NCI-H128 (cell line): ENCODE measurements around the gene VPS45.
"Not testable (repeated sequence)": the region's sequence is repeated elsewhere in the genome, so short reads cannot be mapped to it uniquely, and the experiment has no call there.

ENCODE experiments used
- DNase-seq: peaks from one replicate; lab custom pipeline; 2025; ENCODE audit not compliant: unreplicated experiment; lab: John Stamatoyannopoulos, UW

The VPS45 gene

DNA sequence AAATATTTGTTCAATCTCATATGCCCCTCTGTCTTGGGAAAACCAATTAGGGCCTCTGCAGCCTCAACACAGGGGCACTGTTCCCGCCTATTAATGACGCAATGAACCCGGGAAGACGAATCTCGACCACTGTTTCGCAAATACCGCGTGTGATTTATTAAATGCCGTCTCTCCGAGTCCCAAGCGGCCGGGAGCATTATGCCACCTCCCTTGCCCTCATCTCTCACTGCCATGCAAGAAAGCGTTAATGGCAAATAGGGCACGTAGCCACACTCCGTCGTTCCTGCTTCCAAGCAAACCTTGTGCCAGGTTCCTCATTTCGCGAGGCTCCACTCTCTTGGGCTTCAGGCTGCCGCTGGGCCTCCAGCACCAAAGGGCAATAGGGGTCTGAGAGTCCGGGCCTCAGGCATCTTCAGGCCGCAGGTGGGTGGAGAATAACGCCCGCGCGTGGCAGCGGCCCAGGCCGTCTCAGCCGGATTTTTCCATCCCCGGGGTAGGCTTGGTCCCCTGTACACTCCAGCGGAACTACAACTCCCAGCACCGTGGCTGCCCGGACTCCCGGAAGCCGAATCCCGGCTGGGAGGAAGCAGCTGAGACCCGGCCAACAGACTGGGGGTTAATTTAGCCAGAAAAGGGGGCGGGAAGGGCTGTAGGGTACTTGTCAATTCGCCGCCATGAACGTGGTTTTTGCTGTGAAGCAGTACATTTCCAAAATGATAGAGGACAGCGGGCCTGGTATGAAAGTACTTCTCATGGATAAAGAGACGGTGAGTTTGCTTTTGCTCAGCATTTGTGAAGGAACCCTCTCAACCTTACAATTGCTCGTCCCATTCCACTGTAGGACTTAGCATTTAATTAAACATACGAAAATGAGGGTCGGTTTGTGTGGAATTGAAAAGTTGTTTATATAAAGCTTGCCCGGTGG, at the start of gene VPS45:
Gene VPS45 (plus strand): TSS at position 593 of the 925 bp plus-strand sequence. CDS start 82 bp downstream, at position 675.
- peak; percentile 82 for DNase-seq

DNA sequence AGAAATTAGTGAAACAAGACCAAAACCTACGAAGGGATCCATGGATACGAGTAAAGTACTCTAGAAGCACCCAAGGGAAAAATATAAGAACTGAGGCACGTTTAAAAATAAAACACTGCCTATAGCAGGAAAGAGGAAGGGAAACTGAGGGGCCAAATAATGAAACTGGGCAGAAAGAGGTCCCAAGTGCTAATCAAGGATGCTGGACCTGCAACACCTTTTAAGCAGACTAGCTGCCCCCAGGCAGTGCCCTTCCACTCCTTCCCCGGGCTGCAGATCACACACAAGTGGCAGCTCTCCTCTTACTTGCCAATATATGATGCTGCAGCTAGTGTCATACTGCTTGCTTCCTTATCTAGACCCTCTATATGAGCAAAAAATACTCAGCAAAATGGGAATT, 49.4 kb upstream of the VPS45 start:
- no peak for DNase-seq

- DNase-seq: no peak
These were observed 46.9 kb upstream of the VPS45 start for GRCh38 chr1:150020711-150021110.

- DNase-seq: no peak
These were observed 46.3 kb upstream of the VPS45 start for GRCh38 chr1:150021191-150021694.

GRCh38 chr1:150022357-150022756, 45.2 kb upstream of the VPS45 start:
- no peak for DNase-seq

DNA sequence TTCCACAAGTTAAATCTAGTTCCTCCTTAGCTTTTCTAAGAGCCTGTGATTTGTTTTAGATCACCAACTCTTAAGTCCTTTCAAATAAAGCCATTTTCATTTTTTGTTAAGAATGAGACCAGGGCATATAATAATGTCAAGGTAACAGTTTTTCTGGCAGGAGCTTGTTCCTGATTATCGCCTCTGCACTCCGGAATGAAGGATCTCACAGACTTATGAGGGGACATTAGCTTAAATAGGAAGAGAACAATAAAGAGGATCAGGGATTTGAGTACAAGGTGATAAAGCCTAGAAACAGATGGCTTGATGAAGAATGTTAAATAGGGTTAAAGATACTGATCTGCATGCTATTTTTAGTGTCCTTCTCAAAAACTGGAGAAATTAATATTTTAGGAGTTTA, 43.4 kb upstream of the VPS45 start:
- DNase-seq: no peak

DNA sequence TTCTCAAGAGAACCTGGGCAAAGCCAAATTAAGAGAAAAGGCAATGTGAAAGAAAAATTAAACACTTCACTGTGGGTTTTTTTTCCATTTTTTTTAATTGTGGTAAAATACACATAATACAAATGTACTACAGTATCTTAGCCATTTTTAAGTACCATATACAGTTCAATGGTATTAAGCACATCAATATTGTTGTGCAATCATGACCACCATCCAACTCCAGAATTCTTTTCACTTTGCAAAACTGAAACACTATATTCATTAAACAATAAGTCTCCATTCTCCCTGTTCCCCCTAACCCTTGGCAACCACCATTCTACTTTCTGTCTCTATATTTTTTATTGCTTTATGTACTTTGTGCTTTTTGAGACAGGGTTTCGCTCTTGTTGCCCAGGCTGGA, 39.3 kb upstream of the VPS45 start:
- DNase-seq: no peak

GRCh38 chr1:150034336-150034735, 33.2 kb upstream of the VPS45 start:
- no peak for DNase-seq

GRCh38 chr1:150049926-150050325, 17.6 kb upstream of the VPS45 start:
- no peak for DNase-seq

DNA sequence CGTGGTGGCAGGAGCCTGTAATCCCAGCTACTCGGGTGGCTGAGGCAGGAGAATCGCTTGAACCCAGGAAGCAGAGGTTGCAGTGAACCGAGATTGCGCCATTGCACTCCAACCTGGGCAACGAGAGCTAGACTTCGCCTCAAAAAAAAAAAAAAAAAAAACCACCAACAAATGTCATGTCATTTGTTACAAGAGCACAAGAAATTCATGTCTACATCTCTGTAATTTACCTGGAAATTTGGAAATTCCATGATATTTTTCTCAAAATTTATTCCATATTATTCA, 16.5 kb upstream of the VPS45 start:
- no peak for DNase-seq

GRCh38 chr1:150051905-150052412, 15.6 kb upstream of the VPS45 start:
- not testable (repeated sequence) for DNase-seq

GRCh38 chr1:150053926-150054325, 13.7 kb upstream of the VPS45 start:
- DNase-seq: no peak

DNA sequence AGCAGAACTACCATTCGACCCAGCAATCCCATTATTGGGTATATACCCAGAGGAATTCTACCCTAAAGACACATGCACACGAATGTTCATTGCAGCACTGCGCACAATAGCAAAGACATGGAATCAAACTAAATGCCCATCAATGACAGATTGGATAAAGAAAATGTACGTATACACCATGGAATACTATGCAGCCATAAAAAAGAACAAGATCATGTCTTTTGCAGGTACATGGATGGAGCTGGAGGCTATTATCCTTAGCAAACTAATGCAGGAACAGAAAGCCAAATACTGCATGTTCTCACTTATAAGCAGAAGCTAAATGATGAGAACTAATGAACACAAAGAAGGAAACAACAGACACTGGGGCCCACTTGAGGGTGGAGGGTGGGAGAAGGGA, 12.1 kb upstream of the VPS45 start:
- not testable (repeated sequence) for DNase-seq

GRCh38 chr1:150056407-150056806, 11.2 kb upstream of the VPS45 start:
- DNase-seq: no peak

GRCh38 chr1:150060260-150060659, 7.3 kb upstream of the VPS45 start:
- DNase-seq: no peak

GRCh38 chr1:150061632-150062101, 5.9 kb upstream of the VPS45 start:
- no peak for DNase-seq

- no peak for DNase-seq
These were observed 5.5 kb upstream of the VPS45 start for GRCh38 chr1:150062113-150062512.

DNA sequence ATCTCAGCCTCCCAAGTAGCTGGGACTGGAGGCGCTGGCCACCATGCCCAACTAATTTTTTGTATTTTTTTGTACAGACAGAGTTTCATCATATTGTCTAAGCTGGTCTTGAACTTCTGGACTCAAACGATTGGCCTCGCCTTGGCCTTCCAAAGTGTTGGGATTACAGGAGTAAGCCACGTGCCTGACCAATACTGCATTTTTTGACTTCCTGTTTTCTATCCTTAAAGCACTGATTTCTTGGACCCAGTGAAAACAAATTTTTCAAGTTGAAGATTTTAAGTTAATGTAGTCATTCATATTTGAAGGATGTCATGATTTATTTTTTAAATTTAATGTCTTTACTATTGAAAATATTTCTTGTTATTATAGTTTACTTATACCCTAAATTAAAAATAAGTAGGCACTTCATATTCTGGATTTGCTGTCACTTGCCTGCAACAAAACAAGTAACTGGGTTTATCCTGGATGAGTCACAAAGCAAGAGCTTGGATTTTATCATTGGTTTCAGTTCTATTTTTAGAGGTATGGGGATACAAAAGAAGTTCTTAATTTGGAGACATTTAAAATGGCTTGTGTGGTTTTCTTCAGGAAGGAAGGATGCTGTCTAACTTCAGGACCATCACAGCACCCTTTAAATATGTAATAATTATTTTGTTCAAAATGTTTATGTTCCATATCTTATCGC, 2.2 kb upstream of the VPS45 start:
- no peak for DNase-seq

GRCh38 chr1:150066328-150066727, 1.2 kb upstream of the VPS45 start:
- no peak for DNase-seq

GRCh38 chr1:150066838-150067183, 765 bp upstream of the VPS45 start:
- DNase-seq: peak; percentile 65

DNA sequence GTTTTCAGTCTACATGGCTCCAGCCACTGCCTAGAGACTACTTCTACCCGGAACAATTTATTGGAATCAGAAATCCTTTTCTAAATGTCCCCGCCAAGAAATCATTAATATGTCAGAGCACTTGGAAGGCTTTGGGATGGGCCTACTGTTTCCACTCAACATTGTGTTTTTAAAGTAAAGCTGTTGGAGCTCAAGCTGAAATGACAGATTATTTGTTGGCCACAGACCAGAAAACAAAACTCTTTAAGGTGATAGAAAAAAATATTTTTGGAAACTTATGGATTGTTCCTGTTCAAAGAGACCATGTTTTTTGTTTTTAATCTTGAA, 496 bp downstream of the VPS45 start:
- DNase-seq: no peak

GRCh38 chr1:150069923-150070322, 2.3 kb downstream of the VPS45 start:
- DNase-seq: no peak
